Mesenchymal stem cell (in vitro differentiated cells and primary cell): Measurements from ENCODE around the gene MYEOV.

Experiments used
- DNase-seq: peaks from one replicate; pipeline ENCODE4 v3.0.0-alpha.2; 2013
- H2AFZ ChIP-seq: one replicate; pipeline ENCODE4 v1.6.1; 2013; ENCODE audit warnings: low read depth, mild to moderate bottlenecking, control low read depth, inconsistent platforms, low read length, moderate library complexity
- H2AK5ac ChIP-seq: 2 replicates; pipeline ENCODE4 v1.6.1; 2013; ENCODE audit warnings: low read length, moderate library complexity, mild to moderate bottlenecking, inconsistent platforms; ENCODE audit not compliant: severe bottlenecking
- H2BK120ac ChIP-seq: one replicate; pipeline ENCODE4 v1.6.1; 2013; ENCODE audit warnings: low read depth, mild to moderate bottlenecking, inconsistent platforms, low read length, moderate library complexity
- H2BK12ac ChIP-seq, 2 experiments: one replicate each; pipeline ENCODE4 v1.6.1; 2013; ENCODE audit warnings: inconsistent platforms in 2 of 2, low read length in 2 of 2, mild to moderate bottlenecking in 2 of 2, moderate library complexity in 2 of 2, control low read depth in 1 of 2
- H2BK15ac ChIP-seq: one replicate; pipeline ENCODE4 v1.6.1; 2013; ENCODE audit warnings: mild to moderate bottlenecking, low read depth, inconsistent platforms; ENCODE audit not compliant: poor library complexity, severe bottlenecking
- H2BK5ac ChIP-seq: 2 replicates; pipeline ENCODE4 v1.6.1; 2013; ENCODE audit warnings: low read depth, mild to moderate bottlenecking, low read length, control low read depth, inconsistent platforms; ENCODE audit not compliant: poor library complexity, severe bottlenecking
- H3K14ac ChIP-seq, 2 experiments: one replicate each; pipeline ENCODE4 v1.6.1; 2013; ENCODE audit warnings: inconsistent platforms in 2 of 2, low read length in 2 of 2, control low read depth in 1 of 2, mild to moderate bottlenecking in 1 of 2, moderate library complexity in 1 of 2
- H3K18ac ChIP-seq, 2 experiments: one replicate each; pipeline ENCODE4 v1.6.1; 2013; ENCODE audit warnings: inconsistent platforms in 2 of 2, low read length in 2 of 2, control low read depth in 1 of 2, low read depth in 1 of 2, mild to moderate bottlenecking in 1 of 2
- H3K23ac ChIP-seq, 2 experiments: one replicate each; pipeline ENCODE4 v1.6.1; 2013; ENCODE audit warnings: inconsistent platforms in 2 of 2, low read length in 2 of 2, mild to moderate bottlenecking in 2 of 2, moderate library complexity in 2 of 2, control low read depth in 1 of 2
- H3K27ac ChIP-seq: 2 replicates; pipeline ENCODE4 v1.5.1; 2013; ENCODE audit warnings: mild to moderate bottlenecking, moderate library complexity, low read length, control low read depth, inconsistent platforms; ENCODE audit not compliant: poor library complexity, severe bottlenecking
- H3K27me3 ChIP-seq, 2 experiments: 2 replicates each; pipeline versions ENCODE4 v1.6.1 to v1.7.0; 2013; ENCODE audit warnings: low read length in 2 of 2, mild to moderate bottlenecking in 2 of 2, moderate library complexity in 2 of 2, control low read depth in 1 of 2, inconsistent platforms in 1 of 2; ENCODE audit not compliant: control insufficient read depth in 1 of 2, insufficient read depth in 1 of 2
- H3K36me3 ChIP-seq, 2 experiments: 2 replicates each; pipeline versions ENCODE4 v1.6.1 to v1.7.0; 2013; ENCODE audit warnings: low read length in 2 of 2, control low read depth in 1 of 2, inconsistent platforms in 1 of 2, low read depth in 1 of 2, mild to moderate bottlenecking in 1 of 2; ENCODE audit not compliant: insufficient read depth in 2 of 2, control insufficient read depth in 1 of 2
- H3K4ac ChIP-seq, 2 experiments: one replicate each; pipeline ENCODE4 v1.6.1; 2013; ENCODE audit warnings: inconsistent platforms in 2 of 2, low read length in 2 of 2, mild to moderate bottlenecking in 2 of 2, moderate library complexity in 2 of 2, control low read depth in 1 of 2, low read depth in 1 of 2
- H3K4me1 ChIP-seq: 2 replicates; pipeline ENCODE4 v1.6.1; 2013; ENCODE audit warnings: low read depth, low read length, control low read depth; ENCODE audit not compliant: control insufficient read depth, insufficient read depth
- H3K4me2 ChIP-seq: 2 replicates; pipeline ENCODE4 v1.6.1; 2013; ENCODE audit warnings: low read length, mild to moderate bottlenecking, inconsistent platforms; ENCODE audit not compliant: poor library complexity, severe bottlenecking
- H3K4me3 ChIP-seq, 2 experiments: 2 replicates each; pipeline versions ENCODE4 v1.5.1 to v1.7.0; 2013; ENCODE audit warnings: low read length in 2 of 2, mild to moderate bottlenecking in 2 of 2, control low read depth in 1 of 2, low read depth in 1 of 2; ENCODE audit not compliant: insufficient read depth in 1 of 2
- H3K79me1 ChIP-seq: replicated peaks from 2 replicates; pipeline ENCODE4 v1.6.1; 2013; ENCODE audit warnings: mild to moderate bottlenecking, control low read depth, low read length, inconsistent platforms; ENCODE audit not compliant: poor library complexity, severe bottlenecking
- H3K9ac ChIP-seq: 2 replicates; pipeline ENCODE4 v1.7.0; 2013; ENCODE audit warnings: mild to moderate bottlenecking, low read length, moderate library complexity
- H3K9me3 ChIP-seq: 2 replicates; pipeline ENCODE4 v1.7.0; 2013; ENCODE audit warnings: mild to moderate bottlenecking, low read length; ENCODE audit not compliant: control insufficient read depth
- H4K8ac ChIP-seq: one replicate; pipeline ENCODE4 v1.6.1; 2013; ENCODE audit warnings: inconsistent platforms, mild to moderate bottlenecking, low read length, moderate library complexity
- H4K91ac ChIP-seq: one replicate; pipeline ENCODE4 v1.6.1; 2013; ENCODE audit warnings: mild to moderate bottlenecking, low read length, inconsistent platforms
- WGBS: methylation state at CpG from one replicate; pipeline ENCODE4 v1.1.7; 2013; ENCODE audit warnings: mixed read lengths; 5-methylcytosine and 5-hydroxymethylcytosine counted together

Gene MYEOV

GRCh38 chr11:69251639-69252489 lies 42.1 kb upstream of the MYEOV start:
- Histone ChIP-seq H3K27me3 (peaks cover 49 to 84% of the 10 kb centered on the region in 2 experiments), H3K79me1 (no peaks in the 10 kb centered on the region), H2BK120ac (no peak overlapping the region), H3K4me2 (no peak overlapping the region), H3K23ac (no peak overlapping the region), H2BK12ac (no peak overlapping the region), H4K91ac (no peak overlapping the region), H3K9ac (no peak overlapping the region), H4K8ac (no peak overlapping the region), H3K9me3 (peaks cover 41% of the 10 kb centered on the region), H3K4ac (no peak overlapping the region), H3K18ac (no peak overlapping the region), H2AK5ac (no peak overlapping the region), H2BK15ac (no peak overlapping the region), H2AFZ (no peak overlapping the region), H2BK5ac (no peak overlapping the region), H3K36me3 (no peaks in the 10 kb centered on the region), H3K14ac (no peak overlapping the region), H3K27ac (no peak overlapping the region), H3K4me3 (no peak overlapping the region), H3K4me1 (peaks cover 6% of the 10 kb centered on the region)
- WGBS: 90% methylated on average over 31 of the region's 31 CpGs
- no peak for DNase-seq

- Histone ChIP-seq H4K8ac (no peak overlapping the region), H4K91ac (no peak overlapping the region), H3K4me1 (peaks cover 6% of the 10 kb centered on the region), H2AFZ (no peak overlapping the region), H3K27me3 (peaks cover 50 to 90% of the 10 kb centered on the region in 2 experiments), H3K9ac (no peak overlapping the region), H3K79me1 (no peaks in the 10 kb centered on the region), H2BK120ac (no peak overlapping the region), H3K36me3 (no peaks in the 10 kb centered on the region), H2BK5ac (no peak overlapping the region), H2BK12ac (no peak overlapping the region), H3K18ac (no peak overlapping the region), H2AK5ac (no peak overlapping the region), H3K23ac (no peak overlapping the region), H3K27ac (no peak overlapping the region), H3K14ac (no peak overlapping the region), H3K9me3 (peaks cover 41% of the 10 kb centered on the region), H3K4ac (no peak overlapping the region), H3K4me3 (no peak overlapping the region), H2BK15ac (no peak overlapping the region), H3K4me2 (no peak overlapping the region)
- 89% methylated on average over 9 of the region's 9 CpGs for WGBS
- DNase-seq: no peak
Observed at GRCh38 chr11:69252490-69252837, 41.5 kb upstream of the MYEOV start.

- no peak overlapping the region for H3K9ac ChIP-seq
- H3K23ac ChIP-seq: no peak overlapping the region
- no peak overlapping the region for H2BK120ac ChIP-seq
- no peak overlapping the region for H3K4ac ChIP-seq
- no peak overlapping the region for H3K27ac ChIP-seq
- H3K79me1 ChIP-seq: no peaks in the 10 kb centered on the region
- peak; percentile 31 for DNase-seq
- no peak overlapping the region for H3K4me2 ChIP-seq
- H2AK5ac ChIP-seq: no peak overlapping the region
- no peak overlapping the region for H2BK12ac ChIP-seq
- no peak overlapping the region for H2AFZ ChIP-seq
- H3K36me3 ChIP-seq: no peaks in the 10 kb centered on the region
- no peak overlapping the region for H2BK15ac ChIP-seq
- peaks cover 41% of the 10 kb centered on the region for H3K9me3 ChIP-seq
- H3K4me3 ChIP-seq: no peak overlapping the region
- no peak overlapping the region for H3K14ac ChIP-seq
- no peak overlapping the region for H4K8ac ChIP-seq
- H4K91ac ChIP-seq: no peak overlapping the region
- peaks cover 6% of the 10 kb centered on the region for H3K4me1 ChIP-seq
- H3K27me3 ChIP-seq: peaks cover 50 to 90% of the 10 kb centered on the region in 2 experiments
- no peak overlapping the region for H2BK5ac ChIP-seq
- H3K18ac ChIP-seq: no peak overlapping the region
Observed at GRCh38 chr11:69253028-69253427, 40.9 kb upstream of the MYEOV start.

- no peak for DNase-seq
- no peak overlapping the region for H2AFZ ChIP-seq
- H2BK12ac ChIP-seq: no peak overlapping the region
- no peak overlapping the region for H3K9ac ChIP-seq
- H2BK120ac ChIP-seq: no peak overlapping the region
- H3K4me1 ChIP-seq: no peaks in the 10 kb centered on the region
- H3K4me3 ChIP-seq: no peak overlapping the region
- no peak overlapping the region for H2BK5ac ChIP-seq
- H3K79me1 ChIP-seq: no peaks in the 10 kb centered on the region
- no peak overlapping the region for H3K4me2 ChIP-seq
- H3K9me3 ChIP-seq: peaks cover 43% of the 10 kb centered on the region
- no peak overlapping the region for H3K4ac ChIP-seq
- no peak overlapping the region for H3K14ac ChIP-seq
- no peak overlapping the region for H4K91ac ChIP-seq
- H3K36me3 ChIP-seq: no peaks in the 10 kb centered on the region
- H2BK15ac ChIP-seq: no peak overlapping the region
- WGBS: 86% methylated on average over 2 of the region's 5 CpGs
- no peak overlapping the region for H4K8ac ChIP-seq
- H2AK5ac ChIP-seq: no peak overlapping the region
- H3K27ac ChIP-seq: no peak overlapping the region
- H3K18ac ChIP-seq: no peak overlapping the region
- no peak overlapping the region for H3K23ac ChIP-seq
- H3K27me3 ChIP-seq: peaks cover 46 to 73% of the 10 kb centered on the region in 2 experiments
Observed at GRCh38 chr11:69257134-69257533, 36.8 kb upstream of the MYEOV start.
